Lung (tissue), 12 donors: Measurements from ENCODE around the gene CDC42BPG. TPM values are rescaled to one million over a fixed set of nuclear protein-coding genes. Genes with fewer than 3 reads are reported as not detected.

Experiments
- ATAC-seq: fragments of 200-7000 bp; cut with Tn5 transposase; one replicate; pipeline ENCODE4 v1.9.1; 2020; ENCODE audit warnings: moderate number of reproducible peaks; ENCODE audit not compliant: insufficient read depth, low FRiP score
- DNase-seq, 3 donors: peaks; one replicate each; pipeline ENCODE4 v3.0.0-alpha.2; 2013 to 2017
- H3K27ac ChIP-seq, 2 donors: one replicate each; pipeline ENCODE4 v1.5.1; 2013; ENCODE audit warnings: mild to moderate bottlenecking in 2 of 2, moderate library complexity in 2 of 2, control low read depth in 1 of 2, inconsistent platforms in 1 of 2, low read depth in 1 of 2, low read length in 1 of 2
- H3K27me3 ChIP-seq, 3 donors: one replicate each; pipeline ENCODE4 v1.5.1; 2013; ENCODE audit warnings: low read length in 2 of 3; ENCODE audit not compliant: control insufficient read depth in 3 of 3, insufficient read depth in 3 of 3
- H3K36me3 ChIP-seq, 4 donors: one replicate each; pipeline ENCODE4 v1.5.1; 2013; ENCODE audit warnings: low read length in 4 of 4, mild to moderate bottlenecking in 1 of 4, moderate library complexity in 1 of 4; ENCODE audit not compliant: control insufficient read depth in 4 of 4, insufficient read depth in 4 of 4
- H3K4me1 ChIP-seq, 5 donors: one replicate each; pipeline ENCODE4 v1.5.1; 2013; ENCODE audit warnings: low read length in 5 of 5, mild to moderate bottlenecking in 2 of 5, moderate library complexity in 1 of 5; ENCODE audit not compliant: control insufficient read depth in 5 of 5, insufficient read depth in 5 of 5
- H3K4me3 ChIP-seq: one replicate; pipeline ENCODE4 v1.5.1; 2013; ENCODE audit warnings: mild to moderate bottlenecking, control low read depth, moderate library complexity
- H3K9ac ChIP-seq, 2 donors: one replicate each; pipeline ENCODE4 v1.5.1; 2013; ENCODE audit warnings: low read length in 2 of 2, control low read depth in 1 of 2; ENCODE audit not compliant: insufficient read depth in 1 of 2
- H3K9me3 ChIP-seq, 4 donors: one replicate each; pipeline ENCODE4 v1.5.1; 2013; ENCODE audit warnings: low read length in 3 of 4, mild to moderate bottlenecking in 1 of 4, moderate library complexity in 1 of 4; ENCODE audit not compliant: control insufficient read depth in 4 of 4, insufficient read depth in 3 of 4
- CTCF ChIP-seq: IDR thresholded peaks from 2 replicates; pipeline ENCODE4 v1.5.1; 2012; ENCODE audit warnings: mild to moderate bottlenecking; ENCODE audit errors: control extremely low read depth, extremely low read depth
- WGBS, 2 donors: extraction: QIAGEN DNeasy Blood & Tissue Kit; methylation state at CpG; one replicate each; pipeline ENCODE4 v1.1.7; 2013; 5-methylcytosine and 5-hydroxymethylcytosine counted together
- polyA plus RNA-seq, 2 donors: library from polyadenylated mRNA; stranded (reverse); fragments of 200-250 nt; gene quantifications; one replicate each; pipeline ENCODE4 v1.2.1, GENCODE V29; 2013
- total RNA-seq, 2 donors: library from RNA; depleted of rRNA in 1 of 2; stranded (reverse); fragments of >200 nt in 1 of 2; gene quantifications; one replicate each; pipeline ENCODE4 v1.2.1, GENCODE V29; 2014 to 2021
- donor health status: control.
- donor health status: control.
- donor health status: Bipolar disorder and iron deficiency.
- donor health status: healthy.
- donor health status: DM: yes; HTN: yes; CAD: no.

Gene CDC42BPG
- total and polyA plus RNA-seq, 4 donors, result 7.1 to 23.5 (median 10.6) TPM

- Histone ChIP-seq H3K4me1 (peaks cover 0 to 21% (median 13%) of the 10 kb centered on the region in 5 donors), H3K27ac (peak overlapping the region in 1 of 2 donors; percentile 30), H3K4me3 (no peak overlapping the region), H3K9ac (no peak overlapping the region), H3K36me3 (peaks cover 0 to 30% (median 15%) of the 10 kb centered on the region in 4 donors), H3K9me3 (no peaks in the 10 kb centered on the region), H3K27me3 (no peaks in the 10 kb centered on the region)
- no peak for TF ChIP-seq CTCF
- DNase-seq (no peak), ATAC-seq (no peak)
- WGBS, 2 donors, result 74 to 78% methylated on average over 7 of the region's 7 CpGs
Observed at GRCh38 chr11:64799256-64799622, 45.2 kb downstream of the CDC42BPG start.

DNA sequence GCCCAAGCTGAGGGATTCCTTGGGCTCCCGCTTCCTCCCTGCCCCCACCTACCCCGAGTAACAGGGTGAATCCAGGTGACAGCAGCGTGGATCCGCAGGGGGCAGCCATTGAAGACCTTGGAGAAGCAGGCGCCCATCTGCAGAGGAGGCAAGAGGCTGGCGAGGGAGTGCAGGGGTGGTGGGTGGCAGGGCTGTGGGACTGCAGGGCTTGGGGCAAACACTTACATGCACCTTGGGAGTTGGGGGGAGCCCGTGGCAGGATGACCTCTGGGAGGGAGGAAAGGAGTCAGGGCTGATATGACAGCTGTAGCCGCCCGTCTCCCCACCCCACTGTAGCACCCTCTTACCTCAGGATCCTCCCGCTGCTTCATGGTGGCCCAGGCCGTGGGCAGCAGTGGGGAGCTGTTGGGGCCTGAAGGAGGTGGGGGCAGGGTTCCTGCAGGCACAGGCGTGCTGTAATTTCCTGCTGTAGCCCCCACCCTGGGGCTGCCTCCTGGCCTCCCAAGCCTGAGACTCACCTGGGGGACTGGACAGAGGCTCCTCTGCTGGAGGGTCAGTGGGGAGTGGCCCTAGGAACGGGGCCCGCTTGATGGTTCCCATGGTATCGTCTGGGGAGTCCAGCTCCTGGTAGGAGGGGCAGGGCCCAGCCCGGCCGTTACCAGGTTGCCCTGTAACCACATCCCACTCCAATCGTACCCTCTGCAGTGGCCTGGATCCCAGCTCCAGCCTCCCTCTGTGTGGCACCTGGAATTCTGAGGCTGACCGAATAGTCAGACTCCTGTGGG lies 47.5 kb downstream of the CDC42BPG start:
- no peak for ATAC-seq
- no peak for TF ChIP-seq CTCF
- peak overlapping the region in 1 of 2 donors; percentile 28 for H3K27ac ChIP-seq
- H3K9me3 ChIP-seq, result no peaks in the 10 kb centered on the region
- no peak overlapping the region for H3K4me3 ChIP-seq
- no peak overlapping the region for H3K9ac ChIP-seq
- DNase-seq, result no peak
- H3K27me3 ChIP-seq, result no peaks in the 10 kb centered on the region
- peaks cover 0 to 33% (median 15%) of the 10 kb centered on the region in 4 donors for H3K36me3 ChIP-seq
- WGBS, 2 donors, result 74 to 79% methylated on average over 17 to 19 of the region's 19 CpGs
- peaks cover 0 to 8% (median 4%) of the 10 kb centered on the region in 5 donors for H3K4me1 ChIP-seq

- Histone ChIP-seq H3K27ac (peak overlapping the region in 1 of 2 donors; percentile 28), H3K4me1 (peaks cover 0 to 4% (median 0%) of the 10 kb centered on the region in 5 donors), H3K36me3 (peaks cover 0 to 36% (median 15%) of the 10 kb centered on the region in 4 donors), H3K27me3 (no peaks in the 10 kb centered on the region), H3K9me3 (no peaks in the 10 kb centered on the region), H3K4me3 (no peak overlapping the region), H3K9ac (no peak overlapping the region)
- TF ChIP-seq CTCF, result no peak
- ATAC-seq, result no peak
- WGBS, 2 donors, result 45 to 69% methylated on average over 19 of the region's 19 CpGs
- DNase-seq, result no peak
Observed at GRCh38 chr11:64796047-64796756, 48.3 kb downstream of the CDC42BPG start.
